Measurements from ENCODE around the gene PRXL2A.

GRCh38 chr10:80480852-80481251 is 72.5 kb downstream of the PRXL2A start:
- TF ChIP-seq MYC (IDR thresholded peaks at IDR 0.05; ENCODE audit: low read depth, low read length) (no peak), CTCF (IDR thresholded peaks at IDR 0.05; ENCODE audit: low read depth, low read length) (no peak)
